NK-92 (cell line): ENCODE measurements around the gene RALB.
A peak's percentile ranks its signal among the peaks of the same experiment; 100 is the strongest.

Experiments
- DNase-seq: peaks from one replicate; lab custom pipeline; 2025; ENCODE audit not compliant: unreplicated experiment; lab: John Stamatoyannopoulos, UW

The RALB gene, protein sequence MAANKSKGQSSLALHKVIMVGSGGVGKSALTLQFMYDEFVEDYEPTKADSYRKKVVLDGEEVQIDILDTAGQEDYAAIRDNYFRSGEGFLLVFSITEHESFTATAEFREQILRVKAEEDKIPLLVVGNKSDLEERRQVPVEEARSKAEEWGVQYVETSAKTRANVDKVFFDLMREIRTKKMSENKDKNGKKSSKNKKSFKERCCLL

DNA sequence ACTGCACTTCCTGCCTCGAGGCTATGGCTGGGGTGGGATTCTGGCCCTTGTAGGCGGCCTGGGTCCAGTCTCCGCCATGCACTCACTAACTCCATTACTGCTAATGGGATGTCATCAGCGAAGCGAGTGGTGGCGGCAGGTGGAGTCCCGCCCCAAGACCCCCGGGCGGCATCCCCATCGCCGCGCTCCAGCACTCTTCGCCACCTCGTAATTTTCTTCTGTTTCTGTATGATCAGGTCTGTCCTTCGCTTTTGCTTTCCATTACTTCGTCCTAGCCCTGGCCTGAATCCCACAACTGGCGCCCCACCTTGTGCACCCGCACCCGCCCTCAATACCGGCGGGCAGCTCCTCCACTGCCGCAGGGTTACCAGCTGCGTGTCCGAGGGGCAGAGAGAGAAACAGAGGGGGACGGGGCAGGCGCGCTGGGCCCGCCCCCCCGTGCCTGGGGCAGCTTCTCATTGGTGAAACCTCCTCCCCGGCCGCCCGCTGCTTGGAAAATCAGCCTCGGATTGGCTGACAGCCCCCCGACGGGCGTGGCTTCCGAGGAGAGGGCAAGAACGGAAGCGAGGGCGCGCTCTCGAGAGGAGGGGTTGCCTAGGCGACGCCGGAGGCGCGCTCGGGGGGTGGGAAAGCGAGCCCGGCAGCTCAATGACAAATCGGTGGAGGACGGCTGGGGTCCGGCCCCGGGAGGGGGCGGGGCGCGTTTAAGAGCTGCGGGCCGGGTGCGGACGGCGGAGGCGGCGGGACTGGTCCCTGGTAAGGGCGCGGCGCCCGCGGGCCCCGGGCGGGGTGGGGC is at the start of gene RALB:
TSS of gene RALB (plus strand) at position 628 of the 796 bp plus-strand sequence. CDS start 25,813 bp downstream, outside the sequence.
- DNase-seq, result peak; percentile 70

DNA sequence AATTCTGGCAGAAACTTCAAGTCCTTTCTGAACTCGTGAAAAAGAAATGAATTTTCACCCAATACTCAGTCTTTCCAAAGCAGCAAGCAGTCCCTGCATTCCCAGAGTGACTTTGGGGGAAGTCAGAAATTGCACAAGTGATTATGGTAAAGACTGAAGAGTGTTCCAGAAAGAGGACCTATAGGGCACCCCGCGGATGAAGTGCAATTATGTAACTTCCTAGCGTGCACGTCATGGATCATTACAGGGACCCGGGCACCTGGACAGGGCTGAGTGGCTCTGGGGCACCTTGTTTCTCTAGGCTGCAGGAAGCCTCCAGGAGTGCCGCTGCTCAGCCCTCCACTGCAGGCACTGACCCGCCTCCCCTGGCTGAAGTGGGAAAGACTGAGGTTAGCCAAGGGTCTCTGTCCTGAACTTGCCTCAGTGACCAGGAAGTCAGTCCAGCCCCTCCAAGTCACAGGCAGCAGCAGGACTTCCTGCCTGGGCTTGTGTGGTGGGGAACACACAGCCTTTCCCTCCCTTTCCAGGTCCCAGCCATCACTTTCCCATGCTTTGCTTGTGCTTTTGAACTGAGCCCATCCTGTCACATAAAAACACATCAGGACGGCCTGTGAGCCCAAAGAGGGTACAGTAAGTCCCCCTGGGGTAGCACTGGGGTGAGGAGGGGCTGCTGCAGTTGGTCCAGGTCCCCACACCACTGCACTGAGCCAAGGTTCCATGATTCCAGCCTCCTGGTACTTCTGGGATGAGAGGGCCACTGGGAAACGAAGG is 49.2 kb upstream of the RALB start:
- no peak for DNase-seq

DNA sequence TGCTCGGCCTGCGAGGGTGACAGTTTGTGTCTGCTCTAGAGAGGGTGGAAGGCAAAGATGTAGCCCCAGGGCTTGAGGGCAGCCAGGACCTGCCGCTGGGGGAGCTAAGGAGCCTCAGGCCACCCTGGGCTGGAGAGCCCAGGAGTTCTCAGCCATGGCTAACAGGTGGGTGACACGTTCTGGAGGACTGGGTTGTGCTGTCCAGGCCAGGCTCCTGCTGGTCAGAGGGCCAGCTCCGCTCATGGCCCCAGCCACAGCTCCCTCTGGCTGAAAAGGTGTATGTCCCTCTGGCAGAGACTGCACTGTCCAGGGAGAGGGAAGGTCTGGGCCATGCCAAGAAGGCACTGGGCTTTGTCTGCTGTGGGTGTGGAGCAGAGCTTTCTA is 48.6 kb upstream of the RALB start:
- no peak for DNase-seq

DNA sequence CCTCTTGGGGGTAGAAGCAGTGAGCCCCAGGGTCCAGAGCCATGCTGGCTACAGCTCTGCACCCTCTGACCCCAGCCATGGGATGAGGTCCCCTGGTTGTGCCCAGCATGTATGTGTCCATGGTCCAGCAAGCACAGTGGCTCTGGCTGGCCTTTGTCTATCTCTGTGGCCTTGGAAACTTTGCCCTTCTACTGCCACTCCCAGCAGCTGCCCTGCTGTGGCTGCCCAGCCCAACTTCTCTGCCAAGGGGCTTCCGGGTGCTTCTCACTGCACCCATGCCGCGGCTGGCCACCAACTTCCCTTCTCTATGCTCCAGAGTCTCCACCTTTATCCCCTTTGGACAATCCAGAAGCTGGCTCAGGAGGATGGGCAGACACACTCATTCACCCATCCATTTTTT is 48.2 kb upstream of the RALB start:
- DNase-seq, result no peak

- no peak for DNase-seq
Observed at GRCh38 chr2:120204945-120205670, 47.5 kb upstream of the RALB start.

- no peak for DNase-seq
Observed at GRCh38 chr2:120206022-120206581, 46.5 kb upstream of the RALB start.

- no peak for DNase-seq
Observed at GRCh38 chr2:120208381-120209353, 44.0 kb upstream of the RALB start.

- no peak for DNase-seq
Observed at GRCh38 chr2:120209427-120210269, 43.0 kb upstream of the RALB start.

DNA sequence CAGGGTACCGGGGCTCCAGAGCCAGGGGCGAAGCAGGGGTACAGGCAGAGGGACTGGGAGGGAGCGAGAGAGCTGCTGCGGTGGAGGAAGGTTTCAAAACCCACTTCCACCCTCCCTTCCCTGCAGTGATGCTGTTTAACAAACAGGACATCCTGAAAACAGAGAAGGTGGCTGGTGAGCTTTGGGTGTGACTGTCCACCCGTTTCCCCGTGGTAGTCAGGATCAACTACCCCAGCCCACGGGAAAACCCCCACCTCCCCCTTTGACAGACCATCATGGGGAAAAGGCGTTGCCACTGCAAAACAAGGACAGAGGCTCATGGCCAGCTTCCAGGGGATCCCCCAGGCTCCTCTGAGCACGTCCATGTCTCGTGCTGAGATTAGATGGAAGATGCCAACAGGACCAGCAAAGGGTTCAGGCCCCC is 42.4 kb upstream of the RALB start:
- no peak for DNase-seq

- DNase-seq, result no peak
Observed at GRCh38 chr2:120218181-120218580, 34.5 kb upstream of the RALB start.

- no peak for DNase-seq
Observed at GRCh38 chr2:120219291-120219690, 33.4 kb upstream of the RALB start.

- DNase-seq, result no peak
Observed at GRCh38 chr2:120219766-120220165, 32.9 kb upstream of the RALB start.

DNA sequence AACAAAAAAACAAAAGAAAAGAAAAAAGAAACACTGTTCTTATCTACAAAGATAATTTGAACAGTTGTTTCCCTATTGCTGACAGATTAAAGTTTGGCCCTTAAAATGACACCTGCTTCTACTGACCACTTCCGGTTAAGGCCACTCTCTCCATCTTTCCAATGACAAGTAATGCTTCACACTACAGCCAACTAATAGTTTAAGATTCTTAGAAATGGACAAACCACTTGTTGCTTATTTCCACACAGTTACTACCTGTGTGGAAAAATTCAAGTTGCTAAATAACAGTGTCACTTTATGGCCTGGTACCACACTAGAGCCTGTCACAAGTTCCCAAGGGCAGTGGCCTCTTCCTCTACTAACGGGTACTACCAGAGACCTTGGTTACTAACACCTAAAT is 31.9 kb upstream of the RALB start:
- no peak for DNase-seq

- no peak for DNase-seq
Observed at GRCh38 chr2:120221616-120222015, 31.0 kb upstream of the RALB start.

DNA sequence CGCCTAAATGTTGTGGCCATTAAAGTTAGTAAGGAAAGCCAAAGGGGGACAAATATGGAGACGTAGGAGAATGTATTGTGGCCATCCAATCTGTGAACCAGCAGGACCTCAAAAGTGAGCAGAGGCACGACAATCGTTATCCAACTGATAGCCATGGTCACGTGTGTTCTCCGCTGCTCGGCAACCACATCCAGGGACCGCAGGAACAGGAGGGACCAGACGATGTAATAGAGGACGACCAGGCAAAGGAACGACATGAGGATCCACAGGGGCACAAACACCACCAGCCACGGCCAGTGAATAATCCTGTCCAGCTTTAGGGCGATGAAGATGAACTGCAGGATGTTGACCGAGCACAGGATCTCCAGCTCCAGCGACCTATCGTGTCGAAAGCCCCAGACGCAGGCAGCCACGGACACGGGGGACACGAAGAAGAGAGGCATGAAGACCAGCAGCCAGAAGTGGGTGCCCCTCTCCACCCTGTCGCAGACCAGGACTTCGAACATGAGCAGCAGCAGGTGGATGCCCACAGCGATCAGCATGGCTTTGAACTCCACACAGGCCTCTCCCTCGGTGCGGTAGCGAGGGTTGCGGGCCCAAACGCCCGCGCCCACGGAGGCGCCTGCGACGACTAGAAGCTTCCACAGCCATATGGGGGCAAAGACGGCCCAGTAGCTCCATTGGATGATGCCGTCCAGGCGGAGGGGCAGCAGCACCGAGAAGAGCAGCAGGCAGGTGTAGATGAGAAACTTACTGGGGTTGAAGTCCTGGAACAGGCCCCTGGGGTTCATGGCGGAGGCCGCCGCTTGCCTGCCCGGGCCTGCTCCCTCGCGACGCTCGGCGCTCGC is 30.2 kb upstream of the RALB start:
- DNase-seq, result no peak

DNA sequence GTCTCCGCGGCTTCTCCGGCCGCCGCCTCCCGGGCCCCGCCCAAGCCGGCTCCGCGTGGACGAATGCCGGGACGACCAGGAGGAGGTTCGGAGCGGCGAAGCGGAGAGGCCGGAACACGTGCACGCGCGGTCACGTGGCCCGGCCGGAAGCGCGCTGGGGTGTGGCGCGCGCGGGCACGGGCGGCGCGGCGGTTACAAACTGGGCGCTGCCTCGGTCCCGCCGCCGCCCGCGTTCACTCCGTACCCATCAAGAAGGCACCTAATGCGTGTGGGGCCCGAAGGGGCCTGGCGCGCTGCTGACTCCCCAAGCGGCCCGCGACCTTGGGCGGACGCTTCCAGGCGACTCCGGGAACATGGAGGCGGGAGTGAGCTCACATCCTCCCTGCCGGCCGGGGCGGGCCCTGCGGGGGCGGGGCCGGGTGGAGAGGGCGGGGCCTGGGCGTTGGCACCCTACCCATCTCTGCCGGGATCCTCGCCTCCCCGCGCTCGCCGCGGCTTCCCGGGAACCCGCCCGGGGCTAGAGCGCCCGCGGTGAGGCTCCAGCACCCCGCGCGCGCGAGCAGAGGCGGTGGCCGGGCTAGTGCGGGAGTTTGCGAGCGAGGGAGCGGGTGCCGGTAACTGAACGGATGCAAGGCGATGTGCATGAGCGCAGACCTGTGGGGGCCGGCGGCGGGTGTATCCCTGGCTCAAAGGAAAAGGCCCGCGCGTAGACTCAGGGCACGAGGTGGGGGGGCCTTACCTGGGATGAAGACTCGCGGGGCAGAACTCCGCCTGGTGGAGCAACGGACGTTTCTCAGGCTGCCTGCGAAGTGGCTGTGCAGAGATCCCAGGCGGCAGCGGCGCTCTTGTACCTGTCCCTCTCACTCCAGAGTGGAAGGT is 29.4 kb upstream of the RALB start, which contains the start of gene TMEM185B:
TSS of gene TMEM185B (minus strand) at position 367 of the 879 bp plus-strand sequence. CDS start 424 bp downstream, outside the sequence.
- peak; percentile 19 for DNase-seq

DNA sequence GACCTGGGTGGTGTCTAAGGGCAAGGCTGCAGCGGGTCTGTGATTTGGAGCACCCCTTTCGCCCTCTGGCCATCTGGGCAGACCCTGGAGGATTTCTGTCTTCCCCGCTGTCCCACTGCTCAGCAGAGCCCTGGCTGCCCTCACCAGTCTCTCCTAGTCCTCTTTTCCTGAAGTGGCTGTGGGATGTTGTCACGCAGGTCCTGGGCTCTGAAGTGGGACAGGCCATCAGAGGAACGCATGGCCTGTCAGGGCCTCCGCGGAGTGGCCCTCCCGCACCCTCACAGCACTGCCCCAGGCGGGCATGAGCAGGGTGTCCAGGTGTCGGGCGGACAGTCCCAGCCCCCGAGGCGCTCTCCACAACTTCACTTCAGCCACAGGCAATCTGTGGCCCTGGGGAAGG is 28.4 kb upstream of the RALB start:
- DNase-seq, result no peak
